GM12878 (cell line): ENCODE measurements around the gene ZNF462.

Source experiments
- ATF7 ChIP-seq: fragments of 450-650 bp; IDR thresholded peaks from 2 replicates; pipeline ENCODE4 v1.6.1; 2016; ENCODE audit warnings: low read depth, mild to moderate bottlenecking
- BHLHE40 ChIP-seq, 2 experiments: fragments of 450-650 bp in 1 of 2; IDR thresholded peaks; 2 replicates each; pipeline ENCODE4 v1.6.1; 2011 to 2017; ENCODE audit warnings: low read depth in 2 of 2, borderline replicate concordance in 1 of 2, improper control_type of control experiment in 1 of 2, low read length in 1 of 2, mild to moderate bottlenecking in 1 of 2
- EP300 ChIP-seq, 2 experiments: fragments of 150-350 bp in 1 of 2; IDR thresholded peaks; 2 replicates each; pipeline ENCODE4 v1.6.1; 2011 to 2012; ENCODE audit warnings: low read depth in 2 of 2, low read length in 2 of 2, borderline replicate concordance in 1 of 2, improper control_type of control experiment in 1 of 2, inconsistent platforms in 1 of 2; ENCODE audit not compliant: control insufficient read depth in 1 of 2
- EZH2 ChIP-seq: IDR thresholded peaks from 2 replicates; pipeline ENCODE4 v1.6.1; 2012; ENCODE audit warnings: low read depth, mild to moderate bottlenecking, control low read depth, inconsistent platforms, low read length, borderline replicate concordance; ENCODE audit not compliant: control insufficient read depth
- NFYB ChIP-seq: IDR thresholded peaks from 2 replicates; pipeline ENCODE4 v1.6.1; 2011; ENCODE audit warnings: low read depth, mild to moderate bottlenecking, low read length, improper control_type of control experiment, moderate library complexity; ENCODE audit not compliant: insufficient read depth
- POLR2A ChIP-seq: IDR thresholded peaks from 2 replicates; pipeline ENCODE4 v1.6.1; 2011; ENCODE audit warnings: low read depth, mild to moderate bottlenecking, low read length
- WRNIP1 ChIP-seq: IDR thresholded peaks from 2 replicates; pipeline ENCODE4 v1.6.1; 2011; ENCODE audit warnings: low read depth, low read length, improper control_type of control experiment, borderline replicate concordance
- TF ChIP-seq, protein P1 (sequence below): fragments of 450-650 bp; conservative IDR thresholded peaks from 2 replicates; pipeline ENCODE4 v1.6.1; 2017; ENCODE audit warnings: mild to moderate bottlenecking, moderate library complexity
- TF ChIP-seq, protein P2 (sequence below): IDR thresholded peaks from 2 replicates; pipeline ENCODE4 v1.6.1; 2012; ENCODE audit warnings: mild to moderate bottlenecking, low read depth, low read length
- TF ChIP-seq, protein P3 (sequence below), 3 experiments: IDR thresholded peaks in 2 of 3; conservative IDR thresholded peaks in 1 of 3; 2 replicates each; pipeline ENCODE4 v1.5.1; 2011; ENCODE audit warnings: low read depth in 3 of 3, low read length in 3 of 3, mild to moderate bottlenecking in 3 of 3, control low read depth in 2 of 3, moderate library complexity in 2 of 3, inconsistent platforms in 1 of 3, mixed read lengths in 1 of 3; ENCODE audit not compliant: control insufficient read depth in 2 of 3, insufficient read depth in 1 of 3; ENCODE audit errors: extremely low read depth in 1 of 3
- TF ChIP-seq, protein P4 (sequence below): fragments of 150-350 bp; IDR thresholded peaks from 2 replicates; pipeline ENCODE4 v1.6.1; 2016; ENCODE audit warnings: low read depth, low read length

DNA sequence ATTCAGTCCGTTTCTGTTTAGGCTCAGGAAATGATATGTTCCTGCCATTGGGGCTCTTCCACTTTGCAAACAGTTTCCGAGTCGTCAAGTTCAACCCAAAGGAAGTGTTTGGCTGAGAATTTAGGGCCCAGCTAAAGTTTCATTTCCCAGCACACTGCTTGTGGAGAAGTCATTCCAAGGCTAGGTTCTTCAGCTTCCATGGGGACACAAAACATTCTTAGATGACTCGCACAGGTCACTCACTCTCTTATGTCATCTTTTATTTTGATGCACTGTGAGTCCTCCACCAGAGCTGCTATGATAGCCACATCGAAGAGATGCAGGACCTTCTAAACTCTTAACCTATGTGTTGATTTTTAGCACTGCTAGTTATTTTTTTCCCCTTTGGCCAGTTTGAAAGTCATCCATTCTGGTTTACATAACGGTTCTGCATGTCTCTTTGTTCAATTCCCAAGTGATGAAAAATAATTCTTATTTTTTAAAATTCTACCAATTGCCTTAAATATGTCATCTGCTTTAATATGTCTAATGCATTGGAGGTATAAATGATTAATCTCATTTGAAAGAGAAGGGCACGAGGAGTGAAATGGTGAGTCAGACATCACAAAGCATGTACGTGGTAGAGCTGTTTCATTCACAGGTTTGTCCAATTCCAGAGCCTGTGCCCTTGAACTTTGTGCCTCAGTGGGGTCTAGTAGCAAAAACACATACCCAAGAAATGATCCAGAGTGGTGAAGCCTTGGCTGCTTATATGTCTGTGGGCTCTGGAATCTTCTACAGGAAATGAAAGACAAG is 84.3 kb downstream of the ZNF462 start:
- TF ChIP-seq, protein P1, sequence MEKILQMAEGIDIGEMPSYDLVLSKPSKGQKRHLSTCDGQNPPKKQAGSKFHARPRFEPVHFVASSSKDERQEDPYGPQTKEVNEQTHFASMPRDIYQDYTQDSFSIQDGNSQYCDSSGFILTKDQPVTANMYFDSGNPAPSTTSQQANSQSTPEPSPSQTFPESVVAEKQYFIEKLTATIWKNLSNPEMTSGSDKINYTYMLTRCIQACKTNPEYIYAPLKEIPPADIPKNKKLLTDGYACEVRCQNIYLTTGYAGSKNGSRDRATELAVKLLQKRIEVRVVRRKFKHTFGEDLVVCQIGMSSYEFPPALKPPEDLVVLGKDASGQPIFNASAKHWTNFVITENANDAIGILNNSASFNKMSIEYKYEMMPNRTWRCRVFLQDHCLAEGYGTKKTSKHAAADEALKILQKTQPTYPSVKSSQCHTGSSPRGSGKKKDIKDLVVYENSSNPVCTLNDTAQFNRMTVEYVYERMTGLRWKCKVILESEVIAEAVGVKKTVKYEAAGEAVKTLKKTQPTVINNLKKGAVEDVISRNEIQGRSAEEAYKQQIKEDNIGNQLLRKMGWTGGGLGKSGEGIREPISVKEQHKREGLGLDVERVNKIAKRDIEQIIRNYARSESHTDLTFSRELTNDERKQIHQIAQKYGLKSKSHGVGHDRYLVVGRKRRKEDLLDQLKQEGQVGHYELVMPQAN, result no peak
- TF ChIP-seq NFYB (no peak), EZH2 (no peak), WRNIP1 (no peak), BHLHE40 (IDR thresholded peaks at IDR 0.05; ENCODE audit: borderline replicate concordance in 1 of 2, low read depth in 2 of 2, low read length in 1 of 2) (no peak), ATF7 (no peak), EP300 (IDR thresholded peaks at IDR 0.05; ENCODE audit: borderline replicate concordance in 1 of 2, control insufficient read depth in 1 of 2, low read depth in 2 of 2, low read length in 2 of 2) (no peak), POLR2A (no peak)
- TF ChIP-seq, protein P2, sequence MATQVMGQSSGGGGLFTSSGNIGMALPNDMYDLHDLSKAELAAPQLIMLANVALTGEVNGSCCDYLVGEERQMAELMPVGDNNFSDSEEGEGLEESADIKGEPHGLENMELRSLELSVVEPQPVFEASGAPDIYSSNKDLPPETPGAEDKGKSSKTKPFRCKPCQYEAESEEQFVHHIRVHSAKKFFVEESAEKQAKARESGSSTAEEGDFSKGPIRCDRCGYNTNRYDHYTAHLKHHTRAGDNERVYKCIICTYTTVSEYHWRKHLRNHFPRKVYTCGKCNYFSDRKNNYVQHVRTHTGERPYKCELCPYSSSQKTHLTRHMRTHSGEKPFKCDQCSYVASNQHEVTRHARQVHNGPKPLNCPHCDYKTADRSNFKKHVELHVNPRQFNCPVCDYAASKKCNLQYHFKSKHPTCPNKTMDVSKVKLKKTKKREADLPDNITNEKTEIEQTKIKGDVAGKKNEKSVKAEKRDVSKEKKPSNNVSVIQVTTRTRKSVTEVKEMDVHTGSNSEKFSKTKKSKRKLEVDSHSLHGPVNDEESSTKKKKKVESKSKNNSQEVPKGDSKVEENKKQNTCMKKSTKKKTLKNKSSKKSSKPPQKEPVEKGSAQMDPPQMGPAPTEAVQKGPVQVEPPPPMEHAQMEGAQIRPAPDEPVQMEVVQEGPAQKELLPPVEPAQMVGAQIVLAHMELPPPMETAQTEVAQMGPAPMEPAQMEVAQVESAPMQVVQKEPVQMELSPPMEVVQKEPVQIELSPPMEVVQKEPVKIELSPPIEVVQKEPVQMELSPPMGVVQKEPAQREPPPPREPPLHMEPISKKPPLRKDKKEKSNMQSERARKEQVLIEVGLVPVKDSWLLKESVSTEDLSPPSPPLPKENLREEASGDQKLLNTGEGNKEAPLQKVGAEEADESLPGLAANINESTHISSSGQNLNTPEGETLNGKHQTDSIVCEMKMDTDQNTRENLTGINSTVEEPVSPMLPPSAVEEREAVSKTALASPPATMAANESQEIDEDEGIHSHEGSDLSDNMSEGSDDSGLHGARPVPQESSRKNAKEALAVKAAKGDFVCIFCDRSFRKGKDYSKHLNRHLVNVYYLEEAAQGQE, result no peak
- TF ChIP-seq, protein P3, sequence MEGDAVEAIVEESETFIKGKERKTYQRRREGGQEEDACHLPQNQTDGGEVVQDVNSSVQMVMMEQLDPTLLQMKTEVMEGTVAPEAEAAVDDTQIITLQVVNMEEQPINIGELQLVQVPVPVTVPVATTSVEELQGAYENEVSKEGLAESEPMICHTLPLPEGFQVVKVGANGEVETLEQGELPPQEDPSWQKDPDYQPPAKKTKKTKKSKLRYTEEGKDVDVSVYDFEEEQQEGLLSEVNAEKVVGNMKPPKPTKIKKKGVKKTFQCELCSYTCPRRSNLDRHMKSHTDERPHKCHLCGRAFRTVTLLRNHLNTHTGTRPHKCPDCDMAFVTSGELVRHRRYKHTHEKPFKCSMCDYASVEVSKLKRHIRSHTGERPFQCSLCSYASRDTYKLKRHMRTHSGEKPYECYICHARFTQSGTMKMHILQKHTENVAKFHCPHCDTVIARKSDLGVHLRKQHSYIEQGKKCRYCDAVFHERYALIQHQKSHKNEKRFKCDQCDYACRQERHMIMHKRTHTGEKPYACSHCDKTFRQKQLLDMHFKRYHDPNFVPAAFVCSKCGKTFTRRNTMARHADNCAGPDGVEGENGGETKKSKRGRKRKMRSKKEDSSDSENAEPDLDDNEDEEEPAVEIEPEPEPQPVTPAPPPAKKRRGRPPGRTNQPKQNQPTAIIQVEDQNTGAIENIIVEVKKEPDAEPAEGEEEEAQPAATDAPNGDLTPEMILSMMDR (IDR thresholded peaks at IDR 0.05 in 2 of 3, conservative IDR thresholded peaks at IDR 0.05 in 1 of 3; ENCODE audit: control insufficient read depth in 2 of 3, extremely low read depth in 1 of 3, insufficient read depth in 1 of 3, low read depth in 3 of 3, low read length in 3 of 3), result no peak
- TF ChIP-seq, protein P4, sequence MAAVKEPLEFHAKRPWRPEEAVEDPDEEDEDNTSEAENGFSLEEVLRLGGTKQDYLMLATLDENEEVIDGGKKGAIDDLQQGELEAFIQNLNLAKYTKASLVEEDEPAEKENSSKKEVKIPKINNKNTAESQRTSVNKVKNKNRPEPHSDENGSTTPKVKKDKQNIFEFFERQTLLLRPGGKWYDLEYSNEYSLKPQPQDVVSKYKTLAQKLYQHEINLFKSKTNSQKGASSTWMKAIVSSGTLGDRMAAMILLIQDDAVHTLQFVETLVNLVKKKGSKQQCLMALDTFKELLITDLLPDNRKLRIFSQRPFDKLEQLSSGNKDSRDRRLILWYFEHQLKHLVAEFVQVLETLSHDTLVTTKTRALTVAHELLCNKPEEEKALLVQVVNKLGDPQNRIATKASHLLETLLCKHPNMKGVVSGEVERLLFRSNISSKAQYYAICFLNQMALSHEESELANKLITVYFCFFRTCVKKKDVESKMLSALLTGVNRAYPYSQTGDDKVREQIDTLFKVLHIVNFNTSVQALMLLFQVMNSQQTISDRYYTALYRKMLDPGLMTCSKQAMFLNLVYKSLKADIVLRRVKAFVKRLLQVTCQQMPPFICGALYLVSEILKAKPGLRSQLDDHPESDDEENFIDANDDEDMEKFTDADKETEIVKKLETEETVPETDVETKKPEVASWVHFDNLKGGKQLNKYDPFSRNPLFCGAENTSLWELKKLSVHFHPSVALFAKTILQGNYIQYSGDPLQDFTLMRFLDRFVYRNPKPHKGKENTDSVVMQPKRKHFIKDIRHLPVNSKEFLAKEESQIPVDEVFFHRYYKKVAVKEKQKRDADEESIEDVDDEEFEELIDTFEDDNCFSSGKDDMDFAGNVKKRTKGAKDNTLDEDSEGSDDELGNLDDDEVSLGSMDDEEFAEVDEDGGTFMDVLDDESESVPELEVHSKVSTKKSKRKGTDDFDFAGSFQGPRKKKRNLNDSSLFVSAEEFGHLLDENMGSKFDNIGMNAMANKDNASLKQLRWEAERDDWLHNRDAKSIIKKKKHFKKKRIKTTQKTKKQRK, result no peak
